Loucy (cell line): ENCODE measurements around the gene TSHZ2.

Experiments
- H2AFZ ChIP-seq: fragments of 200-600 bp; sonication (generic); 2 replicates; pipeline ENCODE4 v1.6.0; 2016; ENCODE audit warnings: antibody characterized with exemption, mild to moderate bottlenecking, low read length, moderate library complexity
- H3F3A ChIP-seq: fragments of 200-600 bp; 2 replicates; pipeline ENCODE4 v1.6.0; 2016; ENCODE audit warnings: antibody characterized with exemption, low read depth, mild to moderate bottlenecking
- H3K27me3 ChIP-seq: fragments of 200-600 bp; sonication (generic); 2 replicates; pipeline ENCODE4 v1.6.1; 2014; ENCODE audit warnings: low read length, mild to moderate bottlenecking; ENCODE audit not compliant: insufficient read depth, poor library complexity, severe bottlenecking
- H3K36me3 ChIP-seq: fragments of 200-600 bp; sonication (generic); 2 replicates; pipeline ENCODE4 v1.6.1; 2016; ENCODE audit warnings: low read length; ENCODE audit not compliant: insufficient read depth
- H3K4me1 ChIP-seq: fragments of 200-600 bp; sonication (generic); 2 replicates; pipeline ENCODE4 v1.5.1; 2014; ENCODE audit warnings: low read length, mild to moderate bottlenecking; ENCODE audit not compliant: insufficient read depth, poor library complexity, severe bottlenecking
- H3K4me2 ChIP-seq: fragments of 200-600 bp; sonication (generic); 2 replicates; pipeline ENCODE4 v1.6.0; 2014; ENCODE audit warnings: antibody characterized with exemption, low read length, low read depth, mild to moderate bottlenecking; ENCODE audit not compliant: poor library complexity, severe bottlenecking
- H3K4me3 ChIP-seq: fragments of 200-600 bp; sonication (generic); 2 replicates; pipeline ENCODE4 v1.5.1; 2014; ENCODE audit warnings: low read length, mild to moderate bottlenecking, mixed read lengths; ENCODE audit not compliant: poor library complexity, severe bottlenecking
- H3K79me2 ChIP-seq: fragments of 200-600 bp; sonication (generic); 2 replicates; pipeline ENCODE4 v1.6.1; 2014; ENCODE audit warnings: low read length; ENCODE audit not compliant: insufficient read depth
- H3K9ac ChIP-seq: fragments of 200-600 bp; sonication (generic); 2 replicates; pipeline ENCODE4 v1.6.0; 2014; ENCODE audit warnings: mild to moderate bottlenecking, low read depth, low read length, moderate library complexity; ENCODE audit not compliant: poor library complexity, severe bottlenecking
- H3K9me2 ChIP-seq: fragments of 200-600 bp; sonication (generic); replicated peaks from 2 replicates; pipeline ENCODE4 v1.6.1; 2016; ENCODE audit warnings: low read depth, low read length, mixed read lengths
- H3K9me3 ChIP-seq: fragments of 200-600 bp; sonication (generic); 2 replicates; pipeline ENCODE4 v1.6.1; 2014; ENCODE audit warnings: mild to moderate bottlenecking, antibody characterized with exemption, low read length, low read depth; ENCODE audit not compliant: insufficient read depth
- H4K20me1 ChIP-seq: fragments of 200-600 bp; sonication (generic); 2 replicates; pipeline ENCODE4 v1.6.0; 2014; ENCODE audit warnings: antibody characterized with exemption, low read length, mild to moderate bottlenecking; ENCODE audit not compliant: insufficient read depth, poor library complexity, severe bottlenecking
- CTCF ChIP-seq: fragments of 200-600 bp; sonication (generic); conservative IDR thresholded peaks from 2 replicates; pipeline ENCODE4 v1.5.1; 2014; ENCODE audit warnings: mild to moderate bottlenecking, antibody characterized with exemption, low read length
- EZH2phosphoT487 ChIP-seq: fragments of 200-600 bp; IDR thresholded peaks from 2 replicates; pipeline ENCODE4 v1.6.1; 2018; ENCODE audit warnings: antibody characterized with exemption, mild to moderate bottlenecking, moderate library complexity, borderline replicate concordance

Gene TSHZ2

GRCh38 chr20:53098621-53099020, 126.5 kb downstream of the TSHZ2 start:
- Histone ChIP-seq H3F3A (no peaks in the 10 kb centered on the region), H3K36me3 (no peaks in the 10 kb centered on the region)

GRCh38 chr20:53099856-53100255, 127.7 kb downstream of the TSHZ2 start:
- H3K9ac ChIP-seq, result no peak overlapping the region
- TF ChIP-seq EZH2phosphoT487 (no peak), CTCF (no peak)

More at GRCh38 chr20:53098621-53099020, 126.5 kb downstream of the TSHZ2 start:
- Histone ChIP-seq H3K79me2 (no peaks in the 10 kb centered on the region), H3K9me3 (no peaks in the 10 kb centered on the region), H4K20me1 (no peaks in the 10 kb centered on the region), H3K9me2 (no peaks in the 10 kb centered on the region), H3K27me3 (no peaks in the 10 kb centered on the region), H3K4me1 (no peaks in the 10 kb centered on the region), H3K9ac (no peak overlapping the region), H2AFZ (no peak overlapping the region), H3K4me3 (no peak overlapping the region), H3K4me2 (no peak overlapping the region)
- TF ChIP-seq EZH2phosphoT487 (no peak), CTCF (no peak)

GRCh38 chr20:53100476-53100911, 128.3 kb downstream of the TSHZ2 start:
- no peaks in the 10 kb centered on the region for H3K27me3 ChIP-seq
- H3K4me1 ChIP-seq, result no peaks in the 10 kb centered on the region
- no peaks in the 10 kb centered on the region for H3K9me2 ChIP-seq
- no peak overlapping the region for H2AFZ ChIP-seq
- TF ChIP-seq CTCF (no peak), EZH2phosphoT487 (no peak)
- H4K20me1 ChIP-seq, result no peaks in the 10 kb centered on the region
- H3K4me2 ChIP-seq, result no peak overlapping the region
- H3K4me3 ChIP-seq, result no peak overlapping the region
- no peak overlapping the region for H3K9ac ChIP-seq
- H3F3A ChIP-seq, result no peaks in the 10 kb centered on the region
- no peaks in the 10 kb centered on the region for H3K9me3 ChIP-seq
- H3K79me2 ChIP-seq, result no peaks in the 10 kb centered on the region
- no peaks in the 10 kb centered on the region for H3K36me3 ChIP-seq

More at GRCh38 chr20:53099856-53100255, 127.7 kb downstream of the TSHZ2 start:
- H3F3A ChIP-seq, result no peaks in the 10 kb centered on the region
- no peaks in the 10 kb centered on the region for H3K27me3 ChIP-seq
- H3K4me1 ChIP-seq, result no peaks in the 10 kb centered on the region
- no peaks in the 10 kb centered on the region for H3K9me2 ChIP-seq
- H3K4me2 ChIP-seq, result no peak overlapping the region
- H3K9me3 ChIP-seq, result no peaks in the 10 kb centered on the region
- H3K36me3 ChIP-seq, result no peaks in the 10 kb centered on the region
- H2AFZ ChIP-seq, result no peak overlapping the region; the same call in 1 of the 2 replicates
- no peak overlapping the region for H3K4me3 ChIP-seq
- no peaks in the 10 kb centered on the region for H4K20me1 ChIP-seq
- H3K79me2 ChIP-seq, result no peaks in the 10 kb centered on the region
